ENCODE measurements around the gene LGR5.

GRCh38 chr12:71447691-71448132 lies 8.1 kb downstream of the LGR5 start:
- TF ChIP-seq, protein P1, sequence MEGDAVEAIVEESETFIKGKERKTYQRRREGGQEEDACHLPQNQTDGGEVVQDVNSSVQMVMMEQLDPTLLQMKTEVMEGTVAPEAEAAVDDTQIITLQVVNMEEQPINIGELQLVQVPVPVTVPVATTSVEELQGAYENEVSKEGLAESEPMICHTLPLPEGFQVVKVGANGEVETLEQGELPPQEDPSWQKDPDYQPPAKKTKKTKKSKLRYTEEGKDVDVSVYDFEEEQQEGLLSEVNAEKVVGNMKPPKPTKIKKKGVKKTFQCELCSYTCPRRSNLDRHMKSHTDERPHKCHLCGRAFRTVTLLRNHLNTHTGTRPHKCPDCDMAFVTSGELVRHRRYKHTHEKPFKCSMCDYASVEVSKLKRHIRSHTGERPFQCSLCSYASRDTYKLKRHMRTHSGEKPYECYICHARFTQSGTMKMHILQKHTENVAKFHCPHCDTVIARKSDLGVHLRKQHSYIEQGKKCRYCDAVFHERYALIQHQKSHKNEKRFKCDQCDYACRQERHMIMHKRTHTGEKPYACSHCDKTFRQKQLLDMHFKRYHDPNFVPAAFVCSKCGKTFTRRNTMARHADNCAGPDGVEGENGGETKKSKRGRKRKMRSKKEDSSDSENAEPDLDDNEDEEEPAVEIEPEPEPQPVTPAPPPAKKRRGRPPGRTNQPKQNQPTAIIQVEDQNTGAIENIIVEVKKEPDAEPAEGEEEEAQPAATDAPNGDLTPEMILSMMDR (IDR thresholded peaks at IDR 0.05; ENCODE audit: low read depth, low read length) = no peak
- no peak for TF ChIP-seq EZH2phosphoT487 (IDR thresholded peaks at IDR 0.05; ENCODE audit: low read depth)

Data from OCI-LY3 (cell line).